ENCODE results near the gene RSPO3.

Gene RSPO3

DNA sequence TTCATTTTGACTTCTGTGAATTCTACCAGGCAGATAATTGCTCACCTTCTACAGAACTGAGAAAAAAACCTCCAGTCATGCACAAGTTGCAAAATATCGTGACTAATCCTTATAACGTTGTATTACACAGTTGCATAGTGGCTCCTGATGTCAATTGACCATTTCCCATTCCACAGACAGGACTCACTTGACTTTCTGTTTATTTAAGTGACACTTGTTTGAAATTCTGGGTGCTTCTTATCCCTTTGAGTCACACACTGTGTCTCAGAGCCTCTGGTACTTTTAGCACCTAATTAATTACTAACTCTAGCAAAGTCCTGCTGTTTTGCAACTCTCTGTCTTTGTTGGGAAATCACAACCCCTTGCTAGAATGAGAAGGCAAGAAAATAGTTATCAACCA is 16.2 kb upstream of the RSPO3 start:
- TF ChIP-seq POLR2AphosphoS5 (IDR thresholded peaks at IDR 0.05; ENCODE audit: borderline replicate concordance, low read depth, low read length) (no peak), EZH2 (IDR thresholded peaks at IDR 0.05) (no peak), FOXP2 (optimal IDR thresholded peaks at IDR 0.05; ENCODE audit: control extremely low read depth, extremely low read length, insufficient read depth) (no peak)

GRCh38 chr6:127102859-127103258 is 15.6 kb upstream of the RSPO3 start:
- no peak overlapping the region for H3K9ac ChIP-seq (ENCODE audit: insufficient read length)
- no peaks in the 10 kb centered on the region for H3K9me3 ChIP-seq (ENCODE audit: low read depth, low read length)
- no peaks in the 10 kb centered on the region for H3K36me3 ChIP-seq (ENCODE audit: insufficient read depth, low read length)
- no peak overlapping the region for H3K27ac ChIP-seq
- no peak for DNase-seq (ENCODE audit: low read depth, low spot score)
- no peak overlapping the region for H3K4me3 ChIP-seq
- TF ChIP-seq POLR2AphosphoS5 (IDR thresholded peaks at IDR 0.05; ENCODE audit: borderline replicate concordance, low read depth, low read length) (no peak), FOXP2 (optimal IDR thresholded peaks at IDR 0.05; ENCODE audit: control extremely low read depth, extremely low read length, insufficient read depth) (no peak), EZH2 (IDR thresholded peaks at IDR 0.05) (no peak)

More for the DNA sequence above, 16.2 kb upstream of the RSPO3 start:
- DNase-seq (ENCODE audit: low read depth, low spot score): no peak
- Histone ChIP-seq H3K4me3 (no peak overlapping the region), H3K9me3 (ENCODE audit: low read depth, low read length) (no peaks in the 10 kb centered on the region), H3K36me3 (ENCODE audit: insufficient read depth, low read length) (no peaks in the 10 kb centered on the region), H3K9ac (ENCODE audit: insufficient read length) (no peak overlapping the region), H3K27ac (no peak overlapping the region)

DNA sequence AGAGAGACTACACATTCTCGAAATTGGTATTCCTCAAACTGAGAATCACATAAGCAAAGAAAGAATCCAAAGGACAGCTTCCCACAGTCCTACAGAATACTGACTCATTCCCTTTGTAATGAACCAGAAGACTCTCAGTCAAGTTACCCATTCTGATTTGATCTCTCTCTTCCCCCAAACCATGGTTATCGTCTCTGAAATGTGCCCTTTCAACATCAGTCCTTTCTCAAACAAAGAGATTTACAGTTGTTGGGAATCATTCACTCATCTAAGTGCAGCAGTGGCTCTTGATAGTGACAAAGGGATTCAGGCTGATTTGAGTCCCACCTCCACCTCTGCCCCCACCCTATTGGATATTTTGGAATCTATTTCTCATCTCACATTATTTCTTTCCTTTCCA is 15.0 kb upstream of the RSPO3 start:
- TF ChIP-seq FOXP2 (optimal IDR thresholded peaks at IDR 0.05; ENCODE audit: control extremely low read depth, extremely low read length, insufficient read depth): no peak
- TF ChIP-seq EZH2 (IDR thresholded peaks at IDR 0.05): no peak
- TF ChIP-seq POLR2AphosphoS5 (IDR thresholded peaks at IDR 0.05; ENCODE audit: borderline replicate concordance, low read depth, low read length): no peak
- DNase-seq (ENCODE audit: low read depth, low spot score): no peak

DNA sequence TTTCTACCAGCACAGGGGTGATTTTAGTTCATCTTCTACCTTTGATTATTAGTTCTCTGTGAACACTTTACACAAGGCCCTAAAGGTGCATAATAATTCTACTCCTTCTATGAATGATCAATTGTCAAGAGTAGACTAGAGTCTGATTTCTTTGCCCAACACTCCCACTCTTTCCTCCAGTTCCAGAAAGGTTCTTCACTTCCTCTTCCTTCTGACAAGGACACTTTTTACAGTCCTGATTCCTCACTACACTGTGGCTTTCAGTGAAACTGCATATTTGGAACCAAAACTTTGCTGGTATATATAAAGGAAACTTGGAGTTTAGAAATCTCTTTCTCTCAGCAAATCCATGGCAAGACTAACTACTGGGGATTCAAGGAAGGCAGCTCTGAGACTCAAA is 10.6 kb upstream of the RSPO3 start:
- H3K27ac ChIP-seq: no peak overlapping the region
- H3K9ac ChIP-seq (ENCODE audit: insufficient read length): no peak overlapping the region
- no peaks in the 10 kb centered on the region for H3K36me3 ChIP-seq (ENCODE audit: insufficient read depth, low read length)
- no peaks in the 10 kb centered on the region for H3K9me3 ChIP-seq (ENCODE audit: low read depth, low read length)
- DNase-seq (ENCODE audit: low read depth, low spot score): no peak
- H3K4me3 ChIP-seq: no peak overlapping the region
- TF ChIP-seq FOXP2 (optimal IDR thresholded peaks at IDR 0.05; ENCODE audit: control extremely low read depth, extremely low read length, insufficient read depth) (no peak), EZH2 (IDR thresholded peaks at IDR 0.05) (no peak), POLR2AphosphoS5 (IDR thresholded peaks at IDR 0.05; ENCODE audit: borderline replicate concordance, low read depth, low read length) (no peak)

More for the DNA sequence above, 15.0 kb upstream of the RSPO3 start:
- Histone ChIP-seq H3K27ac (no peak overlapping the region), H3K36me3 (ENCODE audit: insufficient read depth, low read length) (no peaks in the 10 kb centered on the region), H3K9ac (ENCODE audit: insufficient read length) (no peak overlapping the region), H3K4me3 (no peak overlapping the region), H3K9me3 (ENCODE audit: low read depth, low read length) (no peaks in the 10 kb centered on the region)

DNA sequence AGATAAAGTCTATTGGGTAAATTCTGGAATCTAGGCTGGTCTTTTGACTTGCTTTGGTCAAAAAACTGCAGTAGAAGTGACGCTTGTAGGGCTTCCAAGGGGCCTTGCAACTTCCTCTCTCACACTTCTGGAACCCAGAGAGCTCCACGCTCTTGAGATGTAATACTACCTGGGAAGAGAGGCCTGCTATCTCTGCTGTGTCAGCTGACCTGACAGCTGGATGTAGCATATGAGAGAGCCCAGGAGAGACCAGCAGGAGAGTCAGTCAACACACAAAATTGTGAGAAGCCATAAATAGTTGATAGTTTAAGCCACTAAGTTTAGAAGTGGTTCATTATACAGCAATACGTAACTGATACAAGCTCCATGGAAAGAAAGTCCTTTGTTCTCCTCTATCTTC is 7.8 kb upstream of the RSPO3 start:
- no peak overlapping the region for H3K9ac ChIP-seq (ENCODE audit: insufficient read length)
- H3K4me3 ChIP-seq: no peak overlapping the region
- no peaks in the 10 kb centered on the region for H3K36me3 ChIP-seq (ENCODE audit: insufficient read depth, low read length)
- DNase-seq (ENCODE audit: low read depth, low spot score): no peak
- no peak overlapping the region for H3K27ac ChIP-seq
- no peaks in the 10 kb centered on the region for H3K9me3 ChIP-seq (ENCODE audit: low read depth, low read length)
- TF ChIP-seq EZH2 (IDR thresholded peaks at IDR 0.05): no peak
- no peak for TF ChIP-seq FOXP2 (optimal IDR thresholded peaks at IDR 0.05; ENCODE audit: control extremely low read depth, extremely low read length, insufficient read depth)
- TF ChIP-seq POLR2AphosphoS5 (IDR thresholded peaks at IDR 0.05; ENCODE audit: borderline replicate concordance, low read depth, low read length): no peak

DNA sequence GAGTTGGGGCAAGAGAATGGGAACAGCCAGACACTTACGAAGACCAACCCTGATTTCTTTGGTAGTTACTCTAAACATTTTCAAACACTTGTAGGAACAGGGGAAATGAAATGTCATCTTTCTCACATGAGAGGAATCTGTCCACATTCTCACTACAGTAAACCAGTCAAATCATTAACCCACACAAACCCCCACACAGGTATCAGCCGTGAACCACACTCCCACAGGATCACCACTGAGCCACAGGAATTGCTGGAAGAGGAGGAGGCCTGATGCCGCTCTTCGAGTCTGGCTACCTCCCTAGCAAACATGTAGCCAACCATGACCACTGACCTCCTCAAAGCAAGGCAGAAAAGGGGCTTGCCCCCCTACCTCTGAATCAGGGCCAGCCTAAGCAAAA is 6.9 kb upstream of the RSPO3 start:
- DNase-seq (ENCODE audit: low read depth, low spot score): no peak
- H3K9ac ChIP-seq (ENCODE audit: insufficient read length): no peak overlapping the region
- H3K36me3 ChIP-seq (ENCODE audit: insufficient read depth, low read length): no peaks in the 10 kb centered on the region
- no peak overlapping the region for H3K27ac ChIP-seq
- TF ChIP-seq FOXP2 (optimal IDR thresholded peaks at IDR 0.05; ENCODE audit: control extremely low read depth, extremely low read length, insufficient read depth): no peak
- no peak for TF ChIP-seq EZH2 (IDR thresholded peaks at IDR 0.05)
- TF ChIP-seq POLR2AphosphoS5 (IDR thresholded peaks at IDR 0.05; ENCODE audit: borderline replicate concordance, low read depth, low read length): no peak
- no peak overlapping the region for H3K4me3 ChIP-seq
- H3K9me3 ChIP-seq (ENCODE audit: low read depth, low read length): no peaks in the 10 kb centered on the region

GRCh38 chr6:127114214-127114760 is 4.2 kb upstream of the RSPO3 start:
- Histone ChIP-seq H3K36me3 (ENCODE audit: insufficient read depth, low read length) (no peaks in the 10 kb centered on the region), H3K4me3 (no peak overlapping the region), H3K27ac (no peak overlapping the region), H3K9me3 (ENCODE audit: low read depth, low read length) (no peaks in the 10 kb centered on the region), H3K9ac (ENCODE audit: insufficient read length) (no peak overlapping the region)
- TF ChIP-seq FOXP2 (optimal IDR thresholded peaks at IDR 0.05; ENCODE audit: control extremely low read depth, extremely low read length, insufficient read depth) (no peak), POLR2AphosphoS5 (IDR thresholded peaks at IDR 0.05; ENCODE audit: borderline replicate concordance, low read depth, low read length) (no peak), EZH2 (IDR thresholded peaks at IDR 0.05) (no peak)
- DNase-seq (ENCODE audit: low read depth, low spot score): no peak

DNA sequence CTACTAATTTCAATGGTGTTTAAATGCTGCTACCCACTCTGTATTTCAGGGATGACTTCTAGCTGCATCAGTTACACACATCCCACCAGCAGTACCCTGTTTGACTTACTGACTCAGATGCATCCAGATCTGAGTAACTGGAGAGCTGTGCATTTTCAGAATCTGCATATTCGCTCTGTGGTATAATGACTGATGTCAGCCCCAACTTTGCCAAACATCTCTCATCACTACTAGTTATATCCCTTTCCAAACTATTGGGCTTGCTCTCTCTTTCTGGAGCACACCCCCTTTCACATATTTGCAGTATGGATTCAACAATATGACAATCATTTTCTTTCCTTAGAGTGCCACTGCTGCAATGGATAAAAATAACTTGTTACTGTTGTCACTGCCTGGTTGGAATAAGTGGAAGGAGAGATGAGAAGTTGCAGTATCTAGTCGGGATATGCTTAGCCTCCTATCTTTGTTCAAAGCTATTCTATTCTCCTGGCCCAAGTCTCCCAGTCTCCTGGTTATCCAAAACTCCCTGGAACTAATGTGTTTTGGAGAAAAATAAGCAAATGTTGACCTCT is 3.3 kb upstream of the RSPO3 start:
- H3K4me3 ChIP-seq: no peak overlapping the region
- H3K27ac ChIP-seq: no peak overlapping the region
- no peaks in the 10 kb centered on the region for H3K36me3 ChIP-seq (ENCODE audit: insufficient read depth, low read length)
- TF ChIP-seq POLR2AphosphoS5 (IDR thresholded peaks at IDR 0.05; ENCODE audit: borderline replicate concordance, low read depth, low read length) (no peak), FOXP2 (optimal IDR thresholded peaks at IDR 0.05; ENCODE audit: control extremely low read depth, extremely low read length, insufficient read depth) (no peak), EZH2 (IDR thresholded peaks at IDR 0.05) (no peak)
- no peak for DNase-seq (ENCODE audit: low read depth, low spot score)
- H3K9ac ChIP-seq (ENCODE audit: insufficient read length): no peak overlapping the region
- H3K9me3 ChIP-seq (ENCODE audit: low read depth, low read length): no peaks in the 10 kb centered on the region

DNA sequence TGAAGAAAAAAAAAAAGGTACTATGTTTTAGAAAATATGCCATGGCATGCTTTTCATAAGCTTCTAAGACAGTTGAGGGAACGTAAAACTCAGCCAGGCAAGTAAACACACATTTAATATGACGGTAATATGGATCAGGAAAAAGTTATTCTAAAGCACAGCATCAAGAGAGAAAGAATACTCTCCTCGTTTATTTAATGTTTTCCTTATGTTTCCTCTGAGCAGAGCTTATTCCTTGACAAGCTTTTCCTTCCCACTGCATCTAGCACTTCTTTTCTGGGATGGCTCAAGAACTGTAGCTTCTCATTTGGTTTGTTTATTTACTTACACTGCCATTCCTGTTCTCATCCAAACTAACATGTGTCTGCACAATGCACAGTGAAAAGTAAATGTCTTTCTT is 2.7 kb upstream of the RSPO3 start:
- TF ChIP-seq POLR2AphosphoS5 (IDR thresholded peaks at IDR 0.05; ENCODE audit: borderline replicate concordance, low read depth, low read length) (no peak), EZH2 (IDR thresholded peaks at IDR 0.05) (no peak), FOXP2 (optimal IDR thresholded peaks at IDR 0.05; ENCODE audit: control extremely low read depth, extremely low read length, insufficient read depth) (no peak)
- no peak overlapping the region for H3K4me3 ChIP-seq
- H3K9ac ChIP-seq (ENCODE audit: insufficient read length): no peak overlapping the region
- no peaks in the 10 kb centered on the region for H3K9me3 ChIP-seq (ENCODE audit: low read depth, low read length)
- no peak for DNase-seq (ENCODE audit: low read depth, low spot score)
- no peaks in the 10 kb centered on the region for H3K36me3 ChIP-seq (ENCODE audit: insufficient read depth, low read length)
- no peak overlapping the region for H3K27ac ChIP-seq

Measured in SK-N-MC (cell line).